NCI-H69 (cell line): ENCODE data around the gene SF3A2.

Experiments used
- DNase-seq: peaks from one replicate; lab custom pipeline; 2025; lab: John Stamatoyannopoulos, UW

Gene SF3A2

DNA sequence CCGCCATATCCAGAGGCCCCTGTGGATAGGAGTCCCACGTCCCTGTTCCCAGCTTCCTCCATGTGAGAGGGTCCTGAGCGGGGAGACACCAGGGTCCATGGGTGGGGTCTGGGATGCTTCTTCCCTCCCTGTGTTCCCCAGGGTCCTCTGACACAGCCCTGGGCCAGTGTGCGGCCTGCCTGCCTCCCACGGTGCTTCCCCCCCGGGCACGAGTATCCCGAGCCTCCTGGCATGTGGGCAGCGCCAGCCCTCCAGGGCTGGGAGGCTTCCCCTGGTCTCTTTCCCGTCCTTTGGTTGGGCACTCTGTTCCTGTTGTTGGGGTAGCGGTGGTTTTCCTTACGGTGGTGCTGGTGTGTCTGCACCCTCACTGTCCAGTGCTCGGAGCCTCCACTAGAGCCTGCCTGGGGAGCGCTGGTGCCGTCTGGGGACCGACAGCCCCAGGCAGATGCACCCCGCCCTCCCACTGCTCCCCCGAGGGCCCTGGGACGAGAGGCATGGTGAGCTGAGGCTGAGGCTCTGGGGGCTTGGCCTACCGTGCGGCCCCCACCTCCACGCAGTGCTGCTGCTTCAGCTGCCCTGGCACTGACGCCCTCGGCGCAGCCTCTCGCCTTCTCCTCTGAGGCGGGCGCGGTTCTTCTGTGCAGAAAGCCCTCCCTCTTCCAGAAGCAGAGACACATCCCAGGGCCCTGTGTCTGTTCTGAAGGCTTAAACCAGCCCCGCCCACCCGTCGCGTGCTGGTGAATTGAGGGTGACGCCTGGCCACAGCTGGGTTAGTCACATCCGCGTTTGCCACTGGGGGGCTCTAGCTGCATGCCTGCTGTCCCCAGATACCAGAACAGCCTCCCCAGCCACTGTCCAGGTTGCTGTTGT is 28.4 kb upstream of the SF3A2 start:
- DNase-seq: no peak

DNA sequence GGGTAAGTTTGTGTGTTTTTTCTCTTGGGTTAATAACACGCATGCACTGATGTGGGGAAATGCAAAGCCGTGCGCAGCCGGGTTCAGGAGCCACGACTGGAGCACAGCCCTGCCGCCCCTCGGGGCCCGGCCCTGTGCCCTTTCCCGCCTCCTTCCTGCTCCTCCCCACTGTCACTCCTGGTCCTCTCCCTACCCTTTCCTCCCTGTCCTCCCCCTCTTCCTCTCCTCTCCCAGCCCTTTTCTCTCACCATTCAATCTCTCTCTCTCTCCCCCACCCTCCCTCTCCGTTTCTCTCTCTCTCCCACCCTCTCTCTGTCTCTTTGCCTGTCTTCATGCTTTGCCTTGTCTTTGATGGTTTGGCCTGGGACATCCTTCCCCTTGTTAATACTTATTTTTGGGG is 27.6 kb upstream of the SF3A2 start:
- DNase-seq: no peak

DNA sequence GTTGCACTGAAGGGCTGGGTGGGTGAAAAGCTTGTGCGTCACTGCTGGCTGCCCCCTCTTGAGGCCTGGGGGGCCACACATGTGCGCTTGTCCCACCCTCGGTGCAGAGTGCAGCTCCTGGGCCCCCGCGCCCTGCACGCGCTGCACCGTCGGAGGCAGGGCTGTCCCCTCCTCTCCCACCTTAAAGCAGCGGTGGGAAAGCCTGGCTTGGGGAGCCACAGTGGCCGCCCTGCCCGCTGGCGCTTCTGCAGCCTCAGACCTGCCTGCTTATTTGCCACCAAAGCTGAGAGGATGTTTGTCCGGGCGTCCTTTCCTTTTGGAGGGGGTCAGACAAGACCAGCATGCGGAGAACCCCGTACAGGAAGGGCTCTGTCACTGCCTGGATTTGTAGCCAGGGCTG is 27.2 kb upstream of the SF3A2 start:
- DNase-seq: no peak

DNA sequence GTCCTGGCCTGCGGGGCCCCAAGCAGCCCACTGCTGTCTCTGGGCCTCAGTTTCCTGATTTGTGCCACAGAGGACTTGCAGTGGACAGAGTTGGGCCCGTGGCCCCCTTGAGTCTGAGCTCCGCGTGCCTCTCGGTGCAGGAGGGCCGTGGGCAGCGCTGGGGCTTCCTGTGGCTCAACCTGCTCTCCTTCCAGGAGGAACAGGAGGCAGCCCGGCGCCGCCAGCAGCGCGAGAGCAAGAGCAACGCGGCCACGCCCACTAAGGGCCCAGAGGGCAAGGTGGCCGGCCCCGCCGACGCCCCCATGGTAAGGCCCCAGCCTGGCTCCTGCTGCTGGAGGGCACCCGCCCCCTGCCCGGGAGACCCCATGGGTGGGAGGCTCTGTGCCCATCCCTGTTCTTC is 26.4 kb upstream of the SF3A2 start:
- DNase-seq: no peak

DNA sequence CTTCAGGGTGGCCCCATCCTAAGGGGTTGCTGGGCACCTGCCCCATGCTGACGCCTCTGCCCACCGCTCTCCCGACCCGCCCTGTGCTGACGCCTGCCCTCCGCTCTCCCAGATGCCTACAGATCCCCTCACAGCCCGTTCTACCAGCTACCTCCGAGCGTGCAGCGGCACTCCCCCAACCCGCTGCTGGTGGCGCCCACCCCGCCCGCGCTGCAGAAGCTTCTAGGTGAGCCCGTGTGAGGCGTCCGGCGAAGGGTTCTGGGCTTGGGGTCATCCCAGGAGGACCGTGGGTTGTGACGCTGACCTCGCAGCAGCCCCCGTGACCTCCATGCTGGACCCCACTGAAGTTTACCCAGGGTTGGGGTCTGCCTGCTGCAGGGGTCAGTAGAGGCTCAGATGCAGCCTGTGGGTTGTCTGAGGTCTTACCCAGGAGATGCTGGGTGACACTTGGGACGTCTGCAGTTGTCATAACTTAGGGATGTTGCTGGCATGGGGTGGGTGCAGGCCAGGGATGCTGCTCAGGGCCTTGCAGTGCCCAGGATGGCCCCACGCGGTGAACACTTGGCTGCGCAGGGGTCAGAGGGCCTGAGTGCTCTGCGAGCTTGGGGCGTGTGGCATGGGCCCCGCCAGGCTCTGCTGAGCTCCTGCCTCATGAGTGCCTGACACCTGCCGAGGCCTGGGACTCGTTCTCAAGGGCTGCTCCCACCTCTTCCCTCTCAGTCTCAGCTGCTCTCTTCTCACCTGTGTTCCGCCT is 25.5 kb upstream of the SF3A2 start:
- DNase-seq: no peak

DNA sequence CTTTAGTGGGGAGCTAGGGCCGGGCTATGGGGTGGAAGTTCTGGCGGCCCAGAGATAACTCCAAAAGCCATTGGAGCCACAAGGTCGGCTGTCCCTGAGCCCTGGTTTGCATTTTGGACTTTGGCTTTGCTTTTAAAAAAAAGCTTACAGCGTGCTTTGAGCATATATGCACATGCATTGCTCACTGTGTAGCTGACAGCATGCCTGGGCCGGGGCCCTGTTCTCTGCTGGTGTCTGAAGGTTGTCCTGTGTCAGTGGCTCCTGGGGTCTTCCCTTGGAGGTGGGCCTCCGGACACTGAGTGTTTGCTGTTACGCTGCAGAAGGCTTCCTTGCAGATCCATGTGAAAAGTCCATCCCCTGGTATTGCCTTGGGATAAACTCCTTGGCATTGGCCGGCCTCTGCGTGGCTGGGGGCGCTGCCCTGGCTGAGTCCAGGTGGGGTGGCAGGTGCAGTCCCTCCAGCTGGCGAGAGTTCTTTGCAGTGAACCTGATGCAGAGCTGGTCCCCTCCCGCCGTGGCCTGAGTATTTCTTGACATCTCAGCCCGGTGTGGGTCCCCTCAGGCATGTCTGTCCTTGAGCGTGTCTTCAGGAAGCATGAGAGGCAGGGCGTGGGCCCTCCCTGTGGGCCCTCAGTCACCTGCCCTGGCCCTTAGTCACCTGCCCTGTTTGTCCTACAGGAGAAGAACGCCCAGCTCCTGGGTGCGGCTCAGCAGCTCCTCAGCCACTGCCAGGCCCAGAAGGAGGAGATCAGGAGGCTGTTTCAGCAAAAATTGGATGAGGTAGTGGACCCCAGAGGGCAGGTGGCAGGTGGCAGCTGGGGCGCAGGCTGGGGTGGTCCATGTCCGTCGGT is 23.5 kb upstream of the SF3A2 start:
- DNase-seq: no peak

DNA sequence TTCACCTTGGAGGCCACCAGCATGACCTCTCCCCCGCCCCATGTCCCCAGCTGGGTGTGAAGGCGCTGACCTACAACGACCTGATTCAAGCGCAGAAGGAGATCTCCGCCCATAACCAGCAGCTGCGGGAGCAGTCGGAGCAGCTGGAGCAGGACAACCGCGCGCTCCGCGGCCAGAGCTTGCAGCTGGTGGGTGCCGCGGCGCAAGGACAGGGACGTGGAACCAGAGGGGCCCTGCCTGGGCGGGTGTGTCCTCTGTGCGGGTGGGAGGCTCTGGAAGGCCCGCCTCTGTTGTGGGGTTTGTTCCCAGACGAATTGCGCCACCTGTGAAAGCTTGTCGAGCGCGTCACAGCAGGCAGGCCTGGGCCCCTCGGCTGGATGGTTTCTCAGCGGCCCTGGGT is 22.8 kb upstream of the SF3A2 start:
- DNase-seq: no peak

DNA sequence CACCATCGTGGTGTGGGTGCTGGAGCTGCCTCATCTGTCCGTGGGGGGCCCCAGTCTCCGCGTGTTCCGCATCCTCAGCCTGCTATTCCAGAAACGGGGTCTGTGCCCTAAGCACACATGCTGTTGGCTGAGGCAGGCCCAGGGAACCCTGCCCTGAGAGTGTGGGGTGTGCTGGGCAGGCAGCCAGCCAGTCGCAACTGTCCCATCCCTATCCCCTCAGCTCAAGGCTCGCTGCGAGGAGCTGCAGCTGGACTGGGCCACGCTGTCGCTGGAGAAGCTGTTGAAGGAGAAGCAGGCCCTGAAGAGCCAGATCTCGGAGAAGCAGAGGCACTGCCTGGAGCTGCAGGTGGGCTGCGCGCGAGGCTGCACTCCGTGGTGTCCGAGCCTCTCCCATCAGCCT is 22.4 kb upstream of the SF3A2 start:
- no peak for DNase-seq

DNA sequence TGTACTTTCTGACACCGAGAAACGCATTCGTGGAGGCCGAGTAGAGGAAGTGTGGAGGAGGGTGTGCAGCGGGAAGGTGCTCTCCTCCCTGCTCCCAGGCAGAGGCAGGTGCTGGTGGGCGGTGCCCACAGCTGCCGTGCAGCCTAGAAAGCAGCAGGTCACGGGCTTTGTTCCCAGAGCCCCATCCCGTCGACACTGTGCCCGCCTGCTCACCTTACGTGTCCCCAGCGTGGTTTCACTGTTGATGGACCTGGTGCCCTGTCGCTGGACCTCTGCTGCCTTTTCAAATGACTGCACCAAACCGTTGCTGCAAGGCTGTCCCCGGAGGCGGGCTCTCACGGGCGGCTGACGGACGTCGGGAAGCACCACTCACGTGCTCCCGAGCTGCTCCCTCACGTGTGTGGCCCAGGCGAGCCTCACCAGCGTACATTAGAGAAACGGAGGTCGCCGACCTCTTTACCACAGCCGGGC is 21.3 kb upstream of the SF3A2 start:
- no peak for DNase-seq

DNA sequence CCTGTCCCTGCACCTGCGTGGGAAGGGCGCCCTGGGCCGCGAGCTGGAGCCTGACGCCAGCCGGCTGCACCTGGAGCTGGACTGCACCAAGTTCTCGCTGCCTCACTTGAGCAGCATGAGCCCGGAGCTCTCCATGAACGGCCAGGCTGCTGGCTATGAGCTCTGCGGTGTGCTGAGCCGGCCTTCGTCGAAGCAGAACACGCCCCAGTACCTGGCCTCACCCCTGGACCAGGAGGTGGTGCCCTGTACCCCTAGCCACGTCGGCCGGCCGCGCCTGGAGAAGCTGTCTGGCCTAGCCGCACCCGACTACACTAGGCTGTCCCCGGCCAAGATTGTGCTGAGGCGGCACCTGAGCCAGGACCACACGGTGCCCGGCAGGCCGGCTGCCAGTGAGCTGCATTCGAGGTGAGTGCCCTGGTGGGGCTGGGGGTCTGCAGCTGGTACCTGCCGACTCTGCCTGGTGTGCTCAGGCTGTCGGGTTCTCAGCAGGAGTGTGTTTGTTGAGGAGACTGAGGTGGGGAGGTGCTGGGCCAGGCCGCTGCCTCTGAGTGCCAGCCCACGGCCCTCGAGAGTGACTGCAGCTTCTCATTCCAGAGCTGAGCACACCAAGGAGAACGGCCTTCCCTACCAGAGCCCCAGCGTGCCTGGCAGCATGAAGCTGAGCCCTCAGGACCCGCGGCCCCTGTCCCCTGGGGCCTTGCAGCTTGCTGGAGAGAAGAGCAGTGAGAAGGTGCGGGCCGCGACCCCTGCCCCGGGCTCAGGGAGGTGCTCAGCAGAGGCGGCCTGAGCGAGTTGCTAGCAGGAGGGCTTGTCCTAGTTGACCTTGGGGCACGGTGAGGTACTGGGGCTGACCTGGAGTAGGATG is 20.0 kb upstream of the SF3A2 start:
- no peak for DNase-seq

DNA sequence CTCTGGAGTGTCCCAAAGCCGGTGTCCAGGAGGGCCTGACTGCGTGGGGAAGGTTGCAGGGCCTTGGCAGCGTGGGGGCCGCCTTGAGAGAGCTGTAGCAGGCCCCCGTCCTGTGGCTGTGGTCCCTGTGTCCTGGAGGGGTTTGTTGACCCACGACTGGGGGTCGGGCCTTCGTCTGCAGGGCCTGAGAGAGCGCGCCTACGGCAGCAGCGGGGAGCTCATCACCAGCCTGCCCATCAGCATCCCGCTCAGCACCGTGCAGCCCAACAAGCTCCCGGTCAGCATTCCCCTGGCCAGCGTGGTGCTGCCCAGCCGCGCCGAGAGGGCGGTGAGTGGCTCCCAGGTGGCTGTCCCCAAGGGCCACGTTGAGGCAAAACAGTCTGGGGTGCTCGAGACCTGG is 19.0 kb upstream of the SF3A2 start:
- no peak for DNase-seq

DNA sequence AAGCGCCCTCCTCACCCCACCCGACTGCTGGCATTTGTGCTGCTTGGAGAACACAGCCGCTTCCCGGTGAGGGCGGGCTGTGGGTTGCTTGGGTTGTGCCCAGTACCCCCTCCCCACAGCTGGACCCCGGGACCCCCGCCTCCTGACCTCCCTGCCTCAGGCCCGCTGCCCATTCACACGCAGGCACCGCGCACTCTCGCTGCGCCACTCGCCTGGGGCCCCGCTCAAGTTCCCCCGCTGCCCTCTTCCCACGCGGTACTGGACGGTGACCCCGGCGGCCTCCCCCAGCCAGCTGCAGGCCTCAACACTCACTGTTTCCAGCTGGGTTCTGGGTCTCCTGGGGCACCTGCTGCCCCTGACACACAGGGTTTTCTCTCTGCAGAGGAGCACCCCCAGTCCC is 16.9 kb upstream of the SF3A2 start:
- no peak for DNase-seq

DNA sequence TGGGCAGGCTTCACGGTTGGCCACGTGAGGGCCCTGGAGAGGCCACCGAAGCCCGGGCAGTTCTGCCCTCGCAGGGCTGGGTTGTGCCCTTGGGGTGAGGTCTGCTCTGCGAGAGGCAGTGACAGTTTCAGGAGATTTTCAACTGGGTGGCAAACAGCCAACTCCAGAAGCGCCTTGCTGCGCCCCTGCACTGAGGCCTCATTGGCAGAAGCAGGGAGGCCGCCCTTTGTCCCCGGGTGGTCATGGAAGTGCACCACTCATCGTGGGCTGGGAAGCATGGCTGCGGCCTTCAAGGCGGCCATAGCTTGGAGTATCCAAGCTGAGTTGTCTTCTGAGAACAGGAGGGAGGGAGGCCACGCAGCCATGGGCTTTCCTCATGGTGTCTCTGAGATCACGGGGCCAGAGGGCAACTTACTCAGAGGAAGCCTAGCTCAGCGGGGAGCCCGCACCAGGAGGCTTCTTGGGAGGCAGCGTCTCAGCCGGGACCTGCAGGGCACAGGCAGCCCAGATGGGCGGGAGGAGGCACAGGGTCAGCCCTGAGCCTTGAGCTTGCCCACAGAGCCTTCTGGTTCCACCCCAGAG is 15.3 kb upstream of the SF3A2 start:
- no peak for DNase-seq

DNA sequence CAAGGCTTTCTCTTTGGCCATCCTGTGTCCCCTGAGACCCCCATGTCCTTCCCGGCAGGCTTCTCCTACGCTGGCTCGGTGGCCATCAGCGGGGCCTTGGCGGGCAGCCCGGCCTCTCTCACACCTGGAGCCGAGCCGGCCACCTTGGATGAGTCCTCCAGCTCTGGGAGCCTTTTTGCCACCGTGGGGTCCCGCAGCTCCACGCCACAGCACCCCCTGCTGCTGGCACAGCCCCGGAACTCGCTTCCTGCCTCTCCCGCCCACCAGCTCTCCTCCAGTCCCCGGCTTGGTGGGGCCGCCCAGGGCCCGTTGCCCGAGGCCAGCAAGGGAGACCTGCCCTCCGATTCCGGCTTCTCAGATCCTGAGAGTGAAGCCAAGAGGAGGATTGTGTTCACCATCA is 14.7 kb upstream of the SF3A2 start:
- no peak for DNase-seq

DNA sequence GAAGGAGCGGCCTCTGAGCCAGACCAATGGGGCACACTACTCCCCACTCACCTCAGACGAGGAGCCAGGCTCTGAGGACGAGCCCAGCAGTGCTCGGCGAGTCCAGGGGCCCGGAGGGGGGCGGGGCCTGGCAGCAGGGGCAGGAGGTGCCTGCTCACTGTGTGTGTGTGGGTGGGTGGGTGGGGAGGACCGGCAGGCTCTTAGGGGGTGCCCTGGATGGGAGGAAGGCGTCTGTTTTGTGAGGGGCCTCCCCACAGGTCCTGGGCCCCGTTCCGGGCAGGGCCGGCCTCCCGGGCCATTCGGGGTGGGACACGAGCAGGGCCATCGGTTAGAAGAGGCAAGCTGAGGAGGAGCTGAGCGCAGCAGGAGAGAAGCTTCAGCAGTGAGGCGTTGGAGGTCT is 13.2 kb upstream of the SF3A2 start:
- DNase-seq: no peak

DNA sequence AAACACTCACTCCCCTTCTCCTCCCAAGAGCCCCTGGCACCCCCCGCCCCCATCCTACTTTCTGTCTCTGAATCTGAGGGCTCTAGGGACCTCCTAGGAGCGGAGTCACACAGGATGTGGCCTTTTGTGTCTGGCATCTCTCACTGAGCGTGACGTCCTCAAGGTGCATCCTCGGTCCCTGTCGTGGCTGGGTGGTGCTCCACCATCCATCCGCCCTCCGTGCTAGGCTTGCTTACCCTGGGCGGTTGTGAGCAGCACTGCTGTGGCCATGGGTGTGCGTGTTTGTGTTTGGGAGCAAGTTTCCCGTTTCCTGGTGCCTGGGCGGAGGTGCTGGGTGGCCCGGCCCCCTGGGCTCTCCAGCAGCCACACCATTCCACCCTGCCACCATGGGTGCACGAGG is 12.7 kb upstream of the SF3A2 start:
- no peak for DNase-seq

DNA sequence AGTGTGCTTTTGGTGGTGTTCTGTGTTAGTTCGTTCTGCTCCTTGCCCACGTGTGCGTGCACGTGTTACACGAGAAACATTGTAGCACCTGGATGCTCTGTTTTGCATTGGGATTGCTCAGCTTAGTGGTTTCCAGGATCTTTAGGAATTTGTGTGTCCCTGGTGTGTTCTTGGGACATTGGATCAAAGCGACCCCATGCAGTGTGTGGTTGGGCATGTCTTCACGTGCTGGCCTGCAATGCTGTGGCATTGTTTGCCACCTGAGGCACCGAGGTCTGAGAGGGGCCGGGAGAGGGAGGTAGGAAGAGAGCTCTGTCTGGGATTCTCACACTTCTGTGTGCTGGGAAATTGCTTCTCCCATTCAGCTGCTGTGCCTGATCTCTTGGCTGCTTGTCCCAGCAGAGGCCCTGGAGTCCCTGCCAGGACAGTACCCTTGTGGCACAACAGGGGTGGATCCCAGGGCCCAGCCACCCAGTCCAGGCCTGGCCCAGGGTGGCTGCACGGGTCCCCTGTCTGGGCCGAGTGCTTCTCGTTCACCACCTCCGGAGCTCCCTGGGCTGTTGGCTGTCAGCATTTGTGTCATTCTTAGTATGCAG is 11.8 kb upstream of the SF3A2 start:
- DNase-seq: no peak

DNA sequence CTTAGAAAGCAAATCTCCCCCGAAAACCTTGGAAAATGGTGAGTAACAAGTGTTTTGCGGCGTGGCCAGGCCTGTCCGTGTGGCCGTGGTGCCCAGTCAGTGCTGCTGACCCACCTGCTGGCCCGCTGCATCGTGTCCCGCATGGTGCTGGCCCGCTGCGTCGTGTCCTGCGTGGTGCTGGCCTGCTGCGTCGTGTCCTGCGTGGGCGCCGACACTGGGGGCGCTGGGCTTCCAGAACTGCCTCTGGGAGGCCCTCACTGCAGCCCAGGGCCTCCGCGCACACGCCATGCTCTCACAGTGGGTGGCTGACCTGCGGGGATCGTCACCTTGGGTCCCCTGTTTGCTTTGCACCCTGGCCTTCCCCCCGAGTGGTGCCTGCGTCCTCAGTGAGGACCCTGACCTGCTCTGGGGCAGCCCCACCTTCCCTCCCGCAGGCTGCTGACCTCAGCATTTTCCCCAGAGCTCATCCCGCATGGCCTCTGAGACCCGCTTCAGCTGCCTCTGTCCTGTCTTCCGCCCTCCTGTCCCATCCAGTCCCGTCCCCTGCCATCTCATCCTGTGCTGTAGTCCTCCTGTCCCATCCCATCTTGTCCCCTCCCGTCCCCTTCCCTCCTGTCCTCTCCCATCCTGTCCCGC is 11.1 kb upstream of the SF3A2 start:
- no peak for DNase-seq

DNA sequence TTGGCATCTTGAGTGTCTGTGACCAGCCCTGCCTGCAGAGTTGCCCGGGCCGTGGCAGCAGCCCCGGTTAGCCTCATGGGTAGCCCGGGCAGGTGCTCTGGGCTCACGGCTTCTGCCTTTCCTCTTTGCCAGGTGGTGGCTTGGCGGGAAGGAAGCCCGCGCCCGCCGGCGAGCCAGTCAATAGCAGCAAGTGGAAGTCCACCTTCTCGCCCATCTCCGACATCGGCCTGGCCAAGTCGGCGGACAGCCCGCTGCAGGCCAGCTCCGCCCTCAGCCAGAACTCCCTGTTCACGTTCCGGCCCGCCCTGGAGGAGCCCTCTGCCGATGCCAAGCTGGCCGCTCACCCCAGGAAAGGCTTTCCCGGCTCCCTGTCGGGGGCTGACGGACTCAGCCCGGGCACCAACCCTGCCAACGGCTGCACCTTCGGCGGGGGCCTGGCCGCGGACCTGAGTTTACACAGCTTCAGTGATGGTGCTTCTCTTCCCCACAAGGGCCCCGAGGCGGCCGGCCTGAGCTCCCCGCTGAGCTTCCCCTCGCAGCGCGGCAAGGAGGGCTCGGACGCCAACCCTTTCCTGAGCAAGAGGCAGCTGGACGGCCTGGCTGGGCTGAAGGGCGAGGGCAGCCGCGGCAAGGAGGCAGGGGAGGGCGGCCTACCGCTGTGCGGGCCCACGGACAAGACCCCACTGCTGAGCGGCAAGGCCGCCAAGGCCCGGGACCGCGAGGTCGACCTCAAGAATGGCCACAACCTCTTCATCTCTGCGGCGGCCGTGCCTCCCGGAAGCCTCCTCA is 10.4 kb upstream of the SF3A2 start:
- no peak for DNase-seq
